ENCODE data around the gene PRDM10.
"Not testable (repeated sequence)": the region's sequence is repeated elsewhere in the genome, so short reads cannot be mapped to it uniquely, and the experiment has no call there.

The PRDM10 gene

GRCh38 chr11:129973809-129974208 lies 28.8 kb downstream of the PRDM10 start:
- DNase-seq = no peak

GRCh38 chr11:129973068-129973467 lies 29.6 kb downstream of the PRDM10 start:
- DNase-seq = no peak

- DNase-seq = no peak
Observed at GRCh38 chr11:129972611-129973010, 30.0 kb downstream of the PRDM10 start.

- DNase-seq = not testable (repeated sequence)
Observed at GRCh38 chr11:129971856-129972255, 30.8 kb downstream of the PRDM10 start.

GRCh38 chr11:129969920-129970319 lies 32.7 kb downstream of the PRDM10 start:
- DNase-seq = no peak

- DNase-seq = no peak
Observed at GRCh38 chr11:129968591-129969419, 33.8 kb downstream of the PRDM10 start.

- no peak for DNase-seq
Observed at GRCh38 chr11:129967996-129968395, 34.6 kb downstream of the PRDM10 start.

GRCh38 chr11:129965248-129965647 lies 37.4 kb downstream of the PRDM10 start:
- DNase-seq = no peak

- DNase-seq = no peak
Observed at GRCh38 chr11:129960216-129961214, 42.1 kb downstream of the PRDM10 start.

- DNase-seq = no peak
Observed at GRCh38 chr11:129959687-129960086, 42.9 kb downstream of the PRDM10 start.

GRCh38 chr11:129955282-129955681 lies 47.4 kb downstream of the PRDM10 start:
- DNase-seq = no peak

GRCh38 chr11:129954703-129955102 lies 47.9 kb downstream of the PRDM10 start:
- DNase-seq = not testable (repeated sequence)

GRCh38 chr11:129951866-129952262 lies 50.8 kb downstream of the PRDM10 start:
- DNase-seq = no peak

GRCh38 chr11:129951201-129951865 lies 51.3 kb downstream of the PRDM10 start:
- no peak for DNase-seq

GRCh38 chr11:129950101-129951091 lies 52.2 kb downstream of the PRDM10 start:
- no peak for DNase-seq

- no peak for DNase-seq
Observed at GRCh38 chr11:129948926-129949466, 53.6 kb downstream of the PRDM10 start.

GRCh38 chr11:129947474-129947873 lies 55.2 kb downstream of the PRDM10 start:
- no peak for DNase-seq

- DNase-seq = no peak
Observed at GRCh38 chr11:129946965-129947364, 55.7 kb downstream of the PRDM10 start.

GRCh38 chr11:129946256-129946655 lies 56.4 kb downstream of the PRDM10 start:
- DNase-seq = no peak

- no peak for DNase-seq
Observed at GRCh38 chr11:129945373-129945772, 57.3 kb downstream of the PRDM10 start.

- DNase-seq = no peak
Observed at GRCh38 chr11:129944696-129945095, 57.9 kb downstream of the PRDM10 start.

Data from stimulated activated CD4-positive, alpha-beta T cell treated with anti-CD3 and anti-CD28 coated beads, Interleukin-4, amount 100 ng/mL, for 1 hour (primary cell).